Subcutaneous abdominal adipose tissue (tissue), 5 donors: Measurements from ENCODE around the gene RHCG.

Experiments used
- H3K27ac ChIP-seq: one replicate; pipeline ENCODE4 v1.7.0; 2013; ENCODE audit warnings: low read depth, mild to moderate bottlenecking, inconsistent platforms, low read length, moderate library complexity
- H3K27me3 ChIP-seq, 5 donors: one replicate each; pipeline ENCODE4 v1.7.0; 2013; ENCODE audit warnings: low read length in 5 of 5, inconsistent platforms in 1 of 5; ENCODE audit not compliant: control insufficient read depth in 5 of 5, insufficient read depth in 4 of 5
- H3K36me3 ChIP-seq, 5 donors: one replicate each; pipeline ENCODE4 v1.7.0; 2013; ENCODE audit warnings: low read length in 5 of 5; ENCODE audit not compliant: control insufficient read depth in 5 of 5, insufficient read depth in 5 of 5
- H3K4me1 ChIP-seq, 5 donors: one replicate each; pipeline ENCODE4 v1.7.0; 2013; ENCODE audit warnings: low read length in 5 of 5, mild to moderate bottlenecking in 3 of 5, moderate library complexity in 1 of 5; ENCODE audit not compliant: control insufficient read depth in 5 of 5, insufficient read depth in 5 of 5
- H3K4me3 ChIP-seq, 5 donors: one replicate each; pipeline ENCODE4 v1.7.0; 2013; ENCODE audit warnings: low read length in 5 of 5, low read depth in 1 of 5
- H3K9ac ChIP-seq, 5 donors: one replicate each; pipeline ENCODE4 v1.7.0; 2013; ENCODE audit warnings: low read length in 5 of 5, mild to moderate bottlenecking in 4 of 5, moderate library complexity in 3 of 5
- H3K9me3 ChIP-seq, 5 donors: one replicate each; pipeline ENCODE4 v1.7.0; 2013; ENCODE audit warnings: low read length in 5 of 5; ENCODE audit not compliant: control insufficient read depth in 5 of 5
- donor health status: healthy.
- donor health status: healthy.
- donor health status: healthy.
- donor health status: healthy.
- donor health status: healthy.

RHCG gene

GRCh38 chr15:89504166-89504565 is 7.8 kb upstream of the RHCG start:
- Histone ChIP-seq H3K27me3 (peaks cover 3 to 31% (median 19%) of the 10 kb centered on the region in 5 donors), H3K36me3 (no peaks in the 10 kb centered on the region), H3K9ac (no peak overlapping the region), H3K27ac (no peak overlapping the region), H3K4me3 (no peak overlapping the region), H3K4me1 (no peaks in the 10 kb centered on the region), H3K9me3 (peaks cover 0 to 7% (median 0%) of the 10 kb centered on the region in 5 donors)

GRCh38 chr15:89502867-89503595 is 6.6 kb upstream of the RHCG start:
- Histone ChIP-seq H3K36me3 (no peaks in the 10 kb centered on the region), H3K4me1 (no peaks in the 10 kb centered on the region), H3K9ac (no peak overlapping the region), H3K9me3 (peaks cover 0 to 7% (median 0%) of the 10 kb centered on the region in 5 donors), H3K27me3 (peaks cover 5 to 39% (median 25%) of the 10 kb centered on the region in 5 donors), H3K27ac (no peak overlapping the region), H3K4me3 (no peak overlapping the region)

- no peak overlapping the region for H3K4me3 ChIP-seq
- peaks cover 5 to 40% (median 25%) of the 10 kb centered on the region in 5 donors for H3K27me3 ChIP-seq
- no peaks in the 10 kb centered on the region for H3K36me3 ChIP-seq
- H3K9ac ChIP-seq = no peak overlapping the region
- no peak overlapping the region for H3K27ac ChIP-seq
- peaks cover 0 to 2% (median under 1%) of the 10 kb centered on the region in 5 donors for H3K4me1 ChIP-seq
- peaks cover 0 to 7% (median 0%) of the 10 kb centered on the region in 5 donors for H3K9me3 ChIP-seq
These were observed 5.3 kb upstream of the RHCG start for GRCh38 chr15:89501646-89502045.

- peaks cover 5 to 50% (median 33%) of the 10 kb centered on the region in 5 donors for H3K27me3 ChIP-seq
- no peaks in the 10 kb centered on the region for H3K9me3 ChIP-seq
- no peak overlapping the region for H3K4me3 ChIP-seq
- peaks cover 0 to 10% (median 9%) of the 10 kb centered on the region in 5 donors for H3K4me1 ChIP-seq
- H3K27ac ChIP-seq = no peak overlapping the region
- H3K36me3 ChIP-seq = no peaks in the 10 kb centered on the region
- H3K9ac ChIP-seq = no peak overlapping the region
These were observed 4.3 kb upstream of the RHCG start for GRCh38 chr15:89500397-89501270.

GRCh38 chr15:89499156-89499555 is 2.8 kb upstream of the RHCG start:
- H3K4me1 ChIP-seq = peaks cover 0 to 10% (median 9%) of the 10 kb centered on the region in 5 donors
- H3K27ac ChIP-seq = no peak overlapping the region
- no peaks in the 10 kb centered on the region for H3K36me3 ChIP-seq
- no peaks in the 10 kb centered on the region for H3K9me3 ChIP-seq
- no peak overlapping the region for H3K4me3 ChIP-seq
- H3K9ac ChIP-seq = no peak overlapping the region
- peaks cover 10 to 63% (median 38%) of the 10 kb centered on the region in 5 donors for H3K27me3 ChIP-seq

- Histone ChIP-seq H3K4me1 (peaks cover 0 to 10% (median 9%) of the 10 kb centered on the region in 5 donors), H3K27me3 (peaks cover 10 to 65% (median 42%) of the 10 kb centered on the region in 5 donors), H3K9ac (no peak overlapping the region), H3K36me3 (no peaks in the 10 kb centered on the region), H3K9me3 (no peaks in the 10 kb centered on the region), H3K4me3 (no peak overlapping the region), H3K27ac (no peak overlapping the region)
These were observed 2.2 kb upstream of the RHCG start for GRCh38 chr15:89498574-89498906.

- Histone ChIP-seq H3K27ac (no peak overlapping the region), H3K9me3 (no peaks in the 10 kb centered on the region), H3K4me3 (no peak overlapping the region), H3K27me3 (peaks cover 10 to 65% (median 46%) of the 10 kb centered on the region in 5 donors), H3K36me3 (no peaks in the 10 kb centered on the region), H3K9ac (no peak overlapping the region), H3K4me1 (peaks cover 0 to 10% (median 9%) of the 10 kb centered on the region in 5 donors)
These were observed 848 bp upstream of the RHCG start for GRCh38 chr15:89497231-89497630.

- no peaks in the 10 kb centered on the region for H3K9me3 ChIP-seq
- no peak overlapping the region for H3K9ac ChIP-seq
- H3K4me3 ChIP-seq = peak overlapping the region in 1 of 5 donors; percentile 64
- H3K4me1 ChIP-seq = peaks cover 0 to 10% (median 9%) of the 10 kb centered on the region in 5 donors
- no peaks in the 10 kb centered on the region for H3K36me3 ChIP-seq
- H3K27ac ChIP-seq = no peak overlapping the region
- peaks cover 10 to 55% (median 48%) of the 10 kb centered on the region in 5 donors for H3K27me3 ChIP-seq
These were observed 691 bp downstream of the RHCG start for GRCh38 chr15:89495638-89496145.

- H3K27me3 ChIP-seq = peaks cover 11 to 50% (median 45%) of the 10 kb centered on the region in 5 donors
- H3K27ac ChIP-seq = no peak overlapping the region
- H3K9me3 ChIP-seq = no peaks in the 10 kb centered on the region
- no peaks in the 10 kb centered on the region for H3K36me3 ChIP-seq
- peaks cover 0 to 10% (median 9%) of the 10 kb centered on the region in 5 donors for H3K4me1 ChIP-seq
- H3K9ac ChIP-seq = no peak overlapping the region
- H3K4me3 ChIP-seq = no peak overlapping the region
These were observed 1.3 kb downstream of the RHCG start for GRCh38 chr15:89494941-89495637.
